DND-41 (cell line): Measurements from ENCODE around the gene MAP3K7CL.

Source experiments
- CTCF ChIP-seq: IDR thresholded peaks from 2 replicates; pipeline ENCODE4 v1.5.1; 2012; ENCODE audit warnings: borderline replicate concordance, low read length, moderate library complexity, mild to moderate bottlenecking; ENCODE audit not compliant: poor library complexity, severe bottlenecking; ENCODE audit errors: extremely low read depth
- EZH2 ChIP-seq: IDR thresholded peaks from 3 replicates; pipeline ENCODE4 v1.6.1; 2012; ENCODE audit warnings: borderline replicate concordance, low read depth, mild to moderate bottlenecking, moderate library complexity, low read length, inconsistent platforms; ENCODE audit not compliant: severe bottlenecking

GRCh38 chr21:29176471-29177120 lies 46.2 kb downstream of the MAP3K7CL start:
- TF ChIP-seq CTCF (no peak), EZH2 (no peak)
